Smooth muscle cell (in vitro differentiated cells): ENCODE results near the gene SRP19. TPM values are rescaled to one million over a fixed set of nuclear protein-coding genes. Genes with fewer than 3 reads are reported as not detected.
A peak's percentile ranks its signal among the peaks of the same experiment; 100 is the strongest.

Experiments used
- DNase-seq: peaks from one replicate; lab custom pipeline; 2025; ENCODE audit not compliant: unreplicated experiment; lab: John Stamatoyannopoulos, UW
- H2AFZ ChIP-seq: fragments of 200-600 bp; sonication (generic); 2 replicates; pipeline ENCODE4 v1.6.0; 2016; ENCODE audit warnings: antibody characterized with exemption, low read depth, mild to moderate bottlenecking
- H3F3A ChIP-seq: fragments of 200-600 bp; sonication (generic); 2 replicates; pipeline ENCODE4 v1.6.0; 2017; ENCODE audit warnings: antibody characterized with exemption, low read depth
- H3K27ac ChIP-seq: fragments of 200-600 bp; sonication (generic); 2 replicates; pipeline ENCODE4 v1.5.1; 2016; ENCODE audit warnings: low read depth, mild to moderate bottlenecking
- H3K27me3 ChIP-seq: fragments of 200-600 bp; sonication (generic); 2 replicates; pipeline ENCODE4 v1.6.1; 2016; ENCODE audit warnings: low read depth, mild to moderate bottlenecking
- H3K36me3 ChIP-seq: fragments of 200-600 bp; sonication (generic); 2 replicates; pipeline ENCODE4 v1.5.1; 2016; ENCODE audit warnings: low read depth
- H3K4me1 ChIP-seq: fragments of 200-600 bp; sonication (generic); 2 replicates; pipeline ENCODE4 v1.5.1; 2016; ENCODE audit warnings: low read depth
- H3K4me2 ChIP-seq: fragments of 200-600 bp; sonication (generic); 2 replicates; pipeline ENCODE4 v1.6.0; 2016; ENCODE audit warnings: mild to moderate bottlenecking
- H3K4me3 ChIP-seq: fragments of 200-600 bp; sonication (generic); 2 replicates; pipeline ENCODE4 v1.5.1; 2016; ENCODE audit warnings: mild to moderate bottlenecking
- H3K79me2 ChIP-seq: fragments of 200-600 bp; sonication (generic); 2 replicates; pipeline ENCODE4 v1.6.0; 2016; ENCODE audit warnings: low read depth, mild to moderate bottlenecking
- H3K9ac ChIP-seq: fragments of 200-600 bp; sonication (generic); 2 replicates; pipeline ENCODE4 v1.6.0; 2016; ENCODE audit warnings: low read depth
- H3K9me3 ChIP-seq: fragments of 200-600 bp; sonication (generic); replicated peaks from 2 replicates; pipeline ENCODE4 v1.5.1; 2016; ENCODE audit warnings: low read depth
- H4K20me1 ChIP-seq: fragments of 200-600 bp; sonication (generic); 2 replicates; pipeline ENCODE4 v1.6.0; 2016; ENCODE audit warnings: low read depth
- CTCF ChIP-seq: fragments of 200-600 bp; sonication (generic); IDR thresholded peaks from 2 replicates; pipeline ENCODE4 v1.5.1; 2017; ENCODE audit warnings: borderline replicate concordance, mild to moderate bottlenecking, antibody characterized with exemption; ENCODE audit not compliant: insufficient read depth, poor library complexity, severe bottlenecking
- WGBS: methylation state at CpG from one replicate; pipeline ENCODE4 v1.1.7; 2016; ENCODE audit warnings: low lambda C conversion rate; 5-methylcytosine and 5-hydroxymethylcytosine counted together
- polyA plus RNA-seq: library from polyadenylated mRNA; unstranded; fragments of >200 nt; fragmentation: Nextera tagmentation; extraction: Ambion mirVana; gene quantifications from 2 replicates; pipeline ENCODE4 v1.2.1, GENCODE V29; 2016
- total RNA-seq: library from RNA; depleted of rRNA; stranded (reverse); fragments of >200 nt; gene quantifications from 2 replicates; pipeline ENCODE4 v1.2.3, GENCODE V29; 2014

SRP19 gene
- total and polyA plus RNA-seq, 2 experiments from 2014 or later = 164 to 170 TPM

- Histone ChIP-seq H2AFZ (no peak overlapping the region), H4K20me1 (peaks cover 34% of the 10 kb centered on the region), H3K79me2 (peaks cover 33% of the 10 kb centered on the region), H3K27ac (no peak overlapping the region), H3F3A (peaks cover 4% of the 10 kb centered on the region), H3K36me3 (peaks cover 14% of the 10 kb centered on the region), H3K4me3 (no peak overlapping the region), H3K4me1 (peaks cover 12% of the 10 kb centered on the region), H3K4me2 (no peak overlapping the region), H3K27me3 (no peaks in the 10 kb centered on the region), H3K9me3 (no peaks in the 10 kb centered on the region), H3K9ac (no peak overlapping the region)
- no peak for TF ChIP-seq CTCF
- WGBS = 100% methylated on average over 5 of the region's 5 CpGs
- DNase-seq = no peak
Observed at GRCh38 chr5:112867411-112867810, 6.3 kb downstream of the SRP19 start.

- Histone ChIP-seq H3K27me3 (no peaks in the 10 kb centered on the region), H3K27ac (no peak overlapping the region)
Observed at GRCh38 chr5:112869948-112870347, 8.9 kb downstream of the SRP19 start.

GRCh38 chr5:112870966-112871365, 9.9 kb downstream of the SRP19 start:
- Histone ChIP-seq H3K36me3 (peaks cover 14% of the 10 kb centered on the region), H2AFZ (no peak overlapping the region), H3K4me2 (no peak overlapping the region), H3K4me1 (no peaks in the 10 kb centered on the region), H3K27me3 (no peaks in the 10 kb centered on the region), H3K9ac (no peak overlapping the region), H3K4me3 (no peak overlapping the region), H3K27ac (no peak overlapping the region), H4K20me1 (peaks cover 13% of the 10 kb centered on the region), H3K79me2 (no peaks in the 10 kb centered on the region), H3K9me3 (no peaks in the 10 kb centered on the region), H3F3A (peaks cover 5% of the 10 kb centered on the region)
- DNase-seq = no peak
- WGBS = 64% methylated on average over 3 of the region's 3 CpGs
- TF ChIP-seq CTCF = no peak

More at GRCh38 chr5:112869948-112870347, 8.9 kb downstream of the SRP19 start:
- Histone ChIP-seq H4K20me1 (peaks cover 13% of the 10 kb centered on the region), H3K4me3 (no peak overlapping the region), H3F3A (peaks cover 4% of the 10 kb centered on the region), H3K79me2 (peaks cover 7% of the 10 kb centered on the region), H3K9ac (no peak overlapping the region), H3K9me3 (no peaks in the 10 kb centered on the region), H2AFZ (no peak overlapping the region), H3K4me1 (no peaks in the 10 kb centered on the region), H3K4me2 (no peak overlapping the region), H3K36me3 (peaks cover 14% of the 10 kb centered on the region)
- no peak for TF ChIP-seq CTCF
- no peak for DNase-seq
- 96% methylated on average over 3 of the region's 3 CpGs for WGBS

GRCh38 chr5:112876362-112876761, 15.3 kb downstream of the SRP19 start:
- Histone ChIP-seq H3K4me1 (peaks cover 5% of the 10 kb centered on the region), H3K4me2 (no peak overlapping the region), H3K79me2 (no peaks in the 10 kb centered on the region), H3F3A (peaks cover 30% of the 10 kb centered on the region), H3K9ac (no peak overlapping the region), H4K20me1 (peaks cover 39% of the 10 kb centered on the region), H3K9me3 (no peaks in the 10 kb centered on the region), H3K36me3 (no peaks in the 10 kb centered on the region), H3K4me3 (no peak overlapping the region), H3K27me3 (no peaks in the 10 kb centered on the region), H3K27ac (peak overlapping the region; percentile 10), H2AFZ (no peak overlapping the region)
- no peak for DNase-seq
- 62% methylated on average over 2 of the region's 2 CpGs for WGBS
- no peak for TF ChIP-seq CTCF
